Activated CD8-positive, alpha-beta memory T cell treated with anti-CD3 and anti-CD28 coated beads, Interleukin-2, amount 50 U/mL, for 1 hour (primary cell): ENCODE data around the gene AP4S1.

ENCODE experiments used
- DNase-seq: peaks from one replicate; pipeline ENCODE4 v3.0.0-alpha.2; 2020; ENCODE audit errors: extremely low read depth

Gene AP4S1

GRCh38 chr14:31137214-31137889 lies 111.9 kb downstream of the AP4S1 start:
- no peak for DNase-seq

GRCh38 chr14:31138301-31138700 lies 112.9 kb downstream of the AP4S1 start:
- no peak for DNase-seq

- no peak for DNase-seq
Measured at GRCh38 chr14:31139301-31139847, 113.9 kb downstream of the AP4S1 start.

- no peak for DNase-seq
Measured at GRCh38 chr14:31142455-31143087, 117.1 kb downstream of the AP4S1 start.
